Measurements from ENCODE around the gene FOXD4.
"Not testable (repeated sequence)": the region's sequence is repeated elsewhere in the genome, so short reads cannot be mapped to it uniquely, and the experiment has no call there.

Gene FOXD4

DNA sequence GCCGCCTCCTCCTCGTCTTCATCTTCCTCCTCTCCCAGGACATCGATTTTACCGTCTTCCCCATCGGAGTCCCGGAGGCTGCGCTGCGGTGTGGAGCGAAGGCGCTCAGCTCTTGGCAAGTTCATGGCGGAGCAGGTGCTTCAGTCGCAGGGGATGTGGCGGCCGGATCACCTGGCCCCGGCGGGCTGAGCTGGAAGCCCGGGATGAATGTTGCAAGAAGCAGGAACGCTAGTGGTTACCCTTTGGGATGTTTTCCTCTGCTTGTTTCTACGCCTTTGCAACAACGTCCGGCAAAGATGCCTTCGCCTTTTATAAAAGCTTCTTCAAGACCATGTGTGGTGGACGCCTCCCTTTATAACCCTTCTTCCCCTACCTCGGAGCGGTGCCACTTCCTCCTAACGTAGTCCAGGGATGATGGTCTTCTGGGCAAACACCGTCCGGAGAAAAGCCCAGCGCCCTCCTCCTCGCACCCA lies at the start of gene FOXD4:
Gene FOXD4 (minus strand): TSS at position 423 of the 473 bp plus-strand sequence. CDS start 298 bp downstream, at position 125.
- DNase-seq: not testable (repeated sequence)

GRCh38 chr9:159871-160270 lies 41.7 kb upstream of the FOXD4 start:
- DNase-seq: not testable (repeated sequence)

DNA sequence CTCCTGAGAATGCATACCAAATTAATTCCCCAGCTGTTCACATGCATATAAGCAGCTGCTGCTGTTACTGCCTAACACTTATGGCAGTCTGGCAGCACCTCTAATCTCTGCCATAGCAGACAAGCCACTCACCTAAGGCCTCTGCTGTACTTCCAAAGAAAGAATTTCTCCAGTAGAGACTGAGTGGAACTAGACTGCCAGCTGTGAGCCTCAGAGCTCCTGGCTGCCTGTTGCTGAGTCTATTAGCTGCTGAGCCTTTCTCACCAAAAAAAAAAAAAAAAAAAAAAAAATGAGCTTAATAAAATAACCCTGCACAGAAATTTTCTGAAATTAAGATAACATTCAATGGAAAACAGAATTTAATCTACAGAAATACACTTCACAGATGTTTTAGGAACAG lies 33.0 kb upstream of the FOXD4 start:
- not testable (repeated sequence) for DNase-seq

GRCh38 chr9:139880-140279 lies 21.7 kb upstream of the FOXD4 start:
- not testable (repeated sequence) for DNase-seq

DNA sequence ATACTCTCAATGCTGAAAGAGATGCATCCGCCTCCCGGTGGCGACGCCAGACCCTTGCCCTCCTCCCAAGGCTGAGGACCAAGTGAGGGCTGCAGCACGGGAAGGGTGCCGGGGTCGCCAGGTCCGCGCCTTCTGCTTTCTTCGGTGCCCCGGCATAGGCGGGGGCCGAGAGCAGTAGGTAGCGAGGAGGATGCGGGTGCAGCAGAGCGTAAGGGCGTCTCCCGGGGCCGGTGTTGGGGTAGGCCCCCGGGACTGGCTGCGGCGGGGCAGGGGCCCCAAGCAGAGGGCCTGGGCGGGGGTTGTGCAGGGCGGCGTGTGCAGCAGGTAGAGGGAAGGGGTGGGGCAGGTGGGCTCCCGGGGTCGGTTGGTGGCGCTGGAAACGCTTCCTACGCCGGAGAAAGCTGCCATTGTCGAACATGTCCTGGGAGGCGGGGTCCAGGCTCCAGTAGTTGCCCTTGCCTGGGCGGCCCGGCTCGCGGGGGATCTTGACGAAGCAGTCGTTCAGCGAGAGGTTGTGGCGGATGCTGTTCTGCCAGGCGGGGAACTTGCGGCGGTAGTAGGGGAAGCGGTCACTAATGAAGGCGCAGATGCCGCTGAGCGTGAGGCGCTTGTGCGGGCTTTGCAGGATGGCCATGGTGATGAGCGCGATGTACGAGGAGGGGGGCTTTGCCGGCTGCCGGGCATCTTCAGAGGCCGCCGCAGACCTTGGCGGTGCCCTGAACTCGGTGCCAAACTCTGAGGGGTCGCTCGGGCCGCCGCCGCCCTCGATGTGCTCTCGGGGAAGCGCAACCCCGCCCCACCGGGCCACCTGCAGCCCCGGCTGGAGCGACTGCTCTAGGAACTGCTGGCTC lies 848 bp downstream of the FOXD4 start:
- not testable (repeated sequence) for DNase-seq

GRCh38 chr9:116239-117077 lies 1.8 kb downstream of the FOXD4 start:
- DNase-seq: not testable (repeated sequence)

DNA sequence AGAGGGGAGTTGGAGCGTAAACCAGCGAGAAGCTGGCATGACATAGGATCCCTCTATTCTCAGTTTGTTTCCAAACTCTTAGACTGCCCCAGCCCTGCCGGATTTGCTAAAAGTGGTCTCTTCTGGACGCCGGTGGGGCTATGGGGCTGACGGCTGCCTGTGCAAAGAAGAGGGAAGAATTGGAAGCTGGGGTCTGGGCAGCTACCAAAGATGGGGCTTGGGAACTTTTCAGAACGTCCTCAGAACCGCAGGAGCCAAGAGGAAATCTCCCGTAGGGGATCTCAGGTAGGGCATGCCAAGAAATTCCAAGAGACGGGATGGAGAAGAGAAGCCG lies 3.1 kb downstream of the FOXD4 start:
- DNase-seq: not testable (repeated sequence)

DNA sequence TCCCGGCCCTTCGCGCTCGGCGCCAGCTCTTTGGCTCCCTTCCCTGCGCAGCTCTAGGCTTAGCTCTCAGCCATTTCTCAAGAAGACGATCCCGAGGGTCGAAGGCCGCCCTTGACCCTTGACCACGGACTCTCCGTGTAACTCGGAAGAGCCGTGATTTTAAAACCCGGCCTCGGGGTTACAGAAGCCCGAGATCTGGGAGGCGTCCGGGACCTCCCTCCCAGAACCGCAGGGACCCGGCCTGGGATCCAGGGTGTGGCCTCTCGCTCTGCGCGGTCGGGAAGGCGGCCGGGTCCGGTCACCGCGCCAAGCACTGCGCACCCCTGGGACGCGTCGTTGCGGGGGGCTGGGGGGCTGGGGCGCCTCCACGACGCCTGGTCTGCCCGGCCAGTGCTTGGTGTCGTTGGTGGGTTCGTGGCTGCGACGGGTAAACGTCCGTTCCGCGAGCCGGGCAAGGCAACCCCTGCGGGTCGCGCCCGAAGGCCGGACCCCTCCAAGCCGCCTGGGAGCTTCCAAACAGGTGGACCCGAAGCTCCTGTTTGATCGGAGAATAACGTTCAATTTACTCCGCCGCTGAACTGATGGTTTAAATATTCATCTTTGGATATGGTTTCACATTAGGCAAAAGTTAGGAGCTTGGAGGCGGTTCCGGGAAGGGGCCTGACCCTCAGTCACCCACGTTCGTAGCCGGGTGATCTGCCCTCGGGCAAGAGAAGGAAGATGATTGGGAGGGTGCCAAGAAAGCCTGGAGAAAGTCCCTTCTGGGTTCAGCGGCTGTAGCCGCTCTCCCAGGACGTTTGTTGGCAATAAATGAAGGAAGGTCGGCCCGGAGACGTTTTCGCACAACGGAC lies 3.7 kb downstream of the FOXD4 start:
- DNase-seq: not testable (repeated sequence)

- not testable (repeated sequence) for DNase-seq
Measured at GRCh38 chr9:113468-114266, 4.5 kb downstream of the FOXD4 start.

DNA sequence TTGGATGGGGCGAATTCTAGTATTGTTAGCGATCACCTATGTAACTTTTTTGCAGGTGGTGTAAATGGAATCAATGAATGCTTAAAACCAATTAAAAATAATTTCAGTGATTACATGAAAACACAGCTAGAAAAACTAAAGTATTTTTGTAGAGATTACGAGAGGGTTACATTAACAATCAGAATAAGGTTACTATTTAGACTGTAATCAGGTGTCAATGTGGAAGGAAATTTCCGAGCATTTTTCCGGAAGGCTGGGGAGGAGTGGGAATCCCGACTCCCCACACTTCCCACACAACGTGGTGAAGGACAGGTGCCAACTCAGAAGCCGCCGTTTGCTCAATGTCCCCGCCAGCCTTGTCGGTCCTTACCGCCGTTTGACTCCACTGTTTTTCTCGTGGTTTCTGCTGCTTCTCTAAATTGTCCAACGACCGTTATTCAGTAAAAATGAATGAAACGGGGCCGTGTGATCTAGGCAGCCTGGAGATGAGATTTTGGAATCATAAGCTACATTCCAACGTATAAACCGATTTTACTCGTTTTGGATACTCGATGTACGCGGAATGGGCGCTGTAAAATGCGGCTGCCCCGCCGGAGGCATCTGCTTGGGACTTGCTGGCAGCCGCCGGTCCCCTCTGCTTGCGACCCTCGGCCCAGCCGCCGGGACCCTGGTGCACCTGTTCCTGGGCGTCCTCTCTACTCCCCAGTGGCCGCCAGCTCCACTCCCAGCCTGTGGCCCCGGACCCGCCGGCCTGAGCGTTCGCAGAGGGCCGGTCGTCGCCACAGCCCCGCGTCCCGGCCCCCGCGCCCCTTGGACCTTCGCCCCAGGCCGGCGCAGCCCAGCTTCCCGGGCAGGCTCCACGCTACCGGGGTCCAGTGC lies 5.4 kb downstream of the FOXD4 start:
- DNase-seq: not testable (repeated sequence)

DNA sequence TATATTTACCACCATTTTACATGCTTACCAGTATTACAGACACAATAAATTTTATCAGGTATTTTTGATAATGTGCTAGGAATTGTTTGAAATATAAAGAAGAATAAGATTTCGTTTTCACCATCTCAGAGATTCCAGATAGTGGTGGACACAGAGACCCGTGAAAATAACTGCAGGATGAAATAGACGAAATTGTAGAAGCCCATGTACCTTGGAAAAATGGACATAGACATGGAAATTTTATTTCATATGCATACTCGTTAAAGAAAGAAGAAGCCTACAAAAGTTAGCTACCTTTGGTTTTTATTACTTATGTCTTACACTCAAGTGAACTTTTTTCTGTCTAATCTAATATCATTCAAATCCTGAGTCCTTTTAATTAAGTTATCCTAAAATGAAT lies 7.5 kb downstream of the FOXD4 start:
- not testable (repeated sequence) for DNase-seq

DNA sequence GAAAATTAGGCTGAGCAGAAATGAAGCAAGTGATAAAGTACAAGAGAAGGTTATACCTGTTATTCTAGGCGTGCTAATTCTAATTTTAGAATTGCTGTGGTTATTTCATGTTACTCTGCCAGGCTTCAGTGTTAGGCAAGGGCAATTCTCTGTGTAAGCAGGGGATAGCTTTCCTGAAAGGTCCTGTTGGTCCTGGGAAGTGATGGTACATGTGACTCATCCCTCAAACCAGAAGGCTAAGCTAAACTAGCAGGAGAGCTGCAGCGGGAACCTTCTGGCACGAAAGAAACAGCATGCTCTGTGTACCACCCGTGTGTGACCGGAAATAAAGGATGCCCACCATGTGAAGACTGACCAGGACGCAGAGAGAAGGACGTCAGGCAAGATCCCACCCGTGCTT lies 8.7 kb downstream of the FOXD4 start:
- DNase-seq: not testable (repeated sequence)

DNA sequence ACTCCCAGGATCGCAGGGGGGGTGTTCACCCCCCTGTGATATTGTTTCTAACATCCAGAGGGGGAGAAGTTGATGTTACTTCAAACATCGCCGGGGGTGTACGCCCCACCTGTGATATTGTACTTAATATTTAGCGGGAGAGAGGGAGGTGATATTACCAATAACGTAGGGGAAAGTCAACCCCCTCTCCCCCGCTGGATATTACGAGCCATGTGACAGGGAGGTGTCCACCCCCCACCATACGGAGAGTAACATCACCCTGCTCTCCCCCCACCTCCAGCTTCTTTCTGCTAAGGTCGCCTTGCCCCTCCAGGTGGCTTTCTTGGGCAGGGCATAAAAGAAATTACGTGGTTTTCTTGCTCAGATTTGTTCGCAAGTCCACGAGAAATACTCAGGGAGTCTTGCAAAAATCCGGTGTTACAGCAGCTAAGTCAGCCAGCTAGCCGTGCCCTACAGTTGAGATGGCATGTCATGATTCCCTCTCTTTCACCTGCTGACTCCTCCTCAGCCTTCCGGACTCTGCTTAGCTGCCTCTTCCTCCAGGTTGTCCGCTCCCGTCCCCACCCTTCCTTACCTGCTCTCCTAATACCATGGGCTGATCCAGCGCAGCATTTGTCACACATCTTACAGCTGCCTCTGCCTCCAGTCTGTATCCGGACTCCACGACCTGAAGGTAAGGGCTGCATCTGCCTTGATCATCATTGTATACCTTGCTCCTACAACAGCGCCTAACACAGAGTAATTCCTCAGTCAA lies 9.3 kb downstream of the FOXD4 start:
- DNase-seq: not testable (repeated sequence)

DNA sequence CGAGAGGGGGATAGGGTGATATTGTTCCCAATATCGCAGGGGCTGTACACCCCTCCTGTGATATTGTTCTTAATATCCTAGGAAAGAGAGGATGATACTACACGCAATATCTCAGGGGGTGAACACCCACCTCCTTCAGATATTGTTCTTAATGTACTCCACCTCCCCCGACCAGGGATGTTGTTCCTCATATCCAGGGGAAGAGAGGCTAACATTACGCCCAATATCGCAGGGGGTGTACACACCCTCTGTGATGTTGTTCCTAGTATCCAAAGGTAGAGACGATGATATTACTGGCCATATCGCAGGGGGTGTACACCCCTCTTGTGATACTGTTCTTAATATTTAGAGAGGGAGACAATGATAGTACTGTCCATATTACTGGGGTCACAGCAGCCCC lies 12.2 kb downstream of the FOXD4 start:
- not testable (repeated sequence) for DNase-seq

- DNase-seq: not testable (repeated sequence)
Measured at GRCh38 chr9:100430-100829, 17.8 kb downstream of the FOXD4 start.

GRCh38 chr9:99867-100266 lies 18.4 kb downstream of the FOXD4 start:
- DNase-seq: not testable (repeated sequence)

GRCh38 chr9:98775-99174 lies 19.4 kb downstream of the FOXD4 start:
- DNase-seq: not testable (repeated sequence)

GRCh38 chr9:94992-95391 lies 23.2 kb downstream of the FOXD4 start:
- not testable (repeated sequence) for DNase-seq

DNA sequence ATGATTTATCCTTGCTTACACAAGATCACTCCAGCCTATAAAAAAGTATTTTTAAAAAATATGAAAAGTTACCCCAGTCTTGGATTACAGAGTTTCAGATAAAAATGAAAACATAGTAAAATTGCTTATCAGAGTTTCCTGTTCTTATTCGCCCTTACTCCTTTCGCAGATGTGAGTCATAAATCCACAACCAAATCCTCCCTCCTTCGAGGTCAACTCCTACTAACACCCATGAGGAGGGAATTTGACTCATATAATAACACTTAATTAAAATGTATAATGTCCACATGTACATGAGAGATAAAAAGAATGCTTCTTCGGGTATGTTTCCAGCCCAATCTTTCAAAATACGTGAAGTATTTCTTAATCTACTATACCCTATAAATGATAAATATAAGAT lies 23.9 kb downstream of the FOXD4 start:
- not testable (repeated sequence) for DNase-seq

- DNase-seq: not testable (repeated sequence)
Measured at GRCh38 chr9:93909-94308, 24.3 kb downstream of the FOXD4 start.

All from NCI-H2107 (cell line).